Stimulated activated CD4-positive, alpha-beta T cell treated with anti-CD3 and anti-CD28 coated beads, Interleukin-4, amount 100 ng/mL, for 24 hours (primary cell): ENCODE results near the gene NKAP.
"Not testable (repeated sequence)": the region's sequence is repeated elsewhere in the genome, so short reads cannot be mapped to it uniquely, and the experiment has no call there.

Source experiments
- DNase-seq: peaks from one replicate; pipeline ENCODE4 v3.0.0-alpha.2; 2020

NKAP gene

GRCh38 chrX:119935215-119935874, 8.2 kb downstream of the NKAP start:
- no peak for DNase-seq

GRCh38 chrX:119922391-119922790, 21.2 kb downstream of the NKAP start:
- not testable (repeated sequence) for DNase-seq

- no peak for DNase-seq
Observed at GRCh38 chrX:119919835-119920585, 23.5 kb downstream of the NKAP start.

GRCh38 chrX:119917877-119918276, 25.7 kb downstream of the NKAP start:
- DNase-seq, result no peak

- no peak for DNase-seq
Observed at GRCh38 chrX:119916310-119916709, 27.2 kb downstream of the NKAP start.

- DNase-seq, result no peak
Observed at GRCh38 chrX:119900976-119901375, 42.6 kb downstream of the NKAP start.

- no peak for DNase-seq
Observed at GRCh38 chrX:119899125-119899524, 44.4 kb downstream of the NKAP start.

- DNase-seq, result no peak
Observed at GRCh38 chrX:119895843-119896326, 47.7 kb downstream of the NKAP start, which contains the start of gene AKAP14. TSS of gene AKAP14 (plus strand) at chrX:119895893. CDS start at chrX:119903224, 7,331 bp downstream.

- DNase-seq, result not testable (repeated sequence)
Observed at GRCh38 chrX:119891961-119892692, 51.4 kb downstream of the NKAP start.

GRCh38 chrX:119890626-119891025, 52.9 kb downstream of the NKAP start:
- DNase-seq, result not testable (repeated sequence)

- DNase-seq, result peak; percentile 59
Observed at GRCh38 chrX:119887721-119888425, 55.7 kb downstream of the NKAP start.

- DNase-seq, result no peak
Observed at GRCh38 chrX:119885554-119886428, 57.8 kb downstream of the NKAP start.

GRCh38 chrX:119880552-119881437, 62.8 kb downstream of the NKAP start:
- peak; percentile 27 for DNase-seq

- peak; percentile 3 for DNase-seq
Observed at GRCh38 chrX:119880076-119880475, 63.5 kb downstream of the NKAP start.

GRCh38 chrX:119878740-119879139, 64.8 kb downstream of the NKAP start:
- no peak for DNase-seq

- DNase-seq, result peak; percentile 83
Observed at GRCh38 chrX:119871599-119872395, 71.8 kb downstream of the NKAP start, which contains the start of the genes NDUFA1 and RNF113A. TSS of gene NDUFA1 (plus strand) at chrX:119871832. CDS start at chrX:119871912, 80 bp downstream. TSS of gene RNF113A (minus strand) at chrX:119871733. CDS start at chrX:119871613, 120 bp downstream.

- DNase-seq, result no peak
Observed at GRCh38 chrX:119871245-119871598, 72.3 kb downstream of the NKAP start.
